ENCODE measurements around the gene CNTN6. TPM values are rescaled to one million over a fixed set of nuclear protein-coding genes. Genes with fewer than 3 reads are reported as not detected.

CNTN6 gene
- not detected in 2 replicates for total RNA-seq

GRCh38 chr3:1092771-1093170 is at the start of gene CNTN6:
CNTN6 (plus strand) TSS chr3:1093024; CDS start chr3:1148009, 54,985 bp downstream.

All from airway epithelial cell (primary cell).